Tibial artery (tissue), 4 donors: ENCODE results near the gene OLR1.
A peak's percentile ranks its signal among the peaks of the same experiment; 100 is the strongest.
"Not testable (repeated sequence)": the region's sequence is repeated elsewhere in the genome, so short reads cannot be mapped to it uniquely, and the experiment has no call there.

ENCODE experiments used
- DNase-seq, 2 donors: peaks; one replicate each; pipeline ENCODE4 v3.0.0-alpha.2; 2019
- H3K27ac ChIP-seq, 2 donors: fragments of 200-600 bp; sonication (generic) in 1 of 2; 1 replicate in 1 of 2; 2 replicates in 1 of 2; pipeline ENCODE4 v1.5.1; 2018 to 2019; ENCODE audit warnings: mild to moderate bottlenecking in 1 of 2
- H3K27me3 ChIP-seq, 2 donors: fragments of 200-600 bp; sonication (generic) in 1 of 2; one replicate each; pipeline versions ENCODE4 v1.5.1 to v1.6.0; 2016 to 2019
- H3K36me3 ChIP-seq, 3 donors: fragments of 200-600 bp; sonication (generic) in 2 of 3; one replicate each; pipeline ENCODE4 v1.5.1; 2016 to 2019; ENCODE audit warnings: mild to moderate bottlenecking in 2 of 3
- H3K4me1 ChIP-seq, 4 donors: fragments of 200-600 bp; sonication (generic) in 2 of 4; 1 replicate in 3 of 4; 2 replicates in 1 of 4; pipeline ENCODE4 v1.5.1; 2016 to 2019
- H3K4me3 ChIP-seq, 2 donors: fragments of 200-600 bp; sonication (generic) in 1 of 2; 1 replicate in 1 of 2; 2 replicates in 1 of 2; pipeline ENCODE4 v1.5.1; 2018 to 2019; ENCODE audit warnings: mild to moderate bottlenecking in 2 of 2
- H3K9me3 ChIP-seq, 3 donors: fragments of 200-600 bp; sonication (generic) in 1 of 3; one replicate each; pipeline ENCODE4 v1.5.1; 2016 to 2019
- intact Hi-C: fragments of 100-400 bp; cut with DNase I; formaldehyde crosslinking; loops from one replicate; pipeline ENCODE4 v1.15.0; 2023; ENCODE audit warnings: low total_unique reads
- TF ChIP-seq, protein P1 (sequence below), 2 experiments: fragments of 200-600 bp in 1 of 2; fragments of 450-650 bp in 1 of 2; IDR thresholded peaks; one replicate each; pipeline ENCODE4 v1.5.1; 2017 to 2019; ENCODE audit warnings: antibody characterized with exemption in 2 of 2, mild to moderate bottlenecking in 1 of 2, moderate library complexity in 1 of 2

OLR1 gene

GRCh38 chr12:10189653-10190052 is 17.7 kb upstream of the OLR1 start:
- TF ChIP-seq, protein P1, sequence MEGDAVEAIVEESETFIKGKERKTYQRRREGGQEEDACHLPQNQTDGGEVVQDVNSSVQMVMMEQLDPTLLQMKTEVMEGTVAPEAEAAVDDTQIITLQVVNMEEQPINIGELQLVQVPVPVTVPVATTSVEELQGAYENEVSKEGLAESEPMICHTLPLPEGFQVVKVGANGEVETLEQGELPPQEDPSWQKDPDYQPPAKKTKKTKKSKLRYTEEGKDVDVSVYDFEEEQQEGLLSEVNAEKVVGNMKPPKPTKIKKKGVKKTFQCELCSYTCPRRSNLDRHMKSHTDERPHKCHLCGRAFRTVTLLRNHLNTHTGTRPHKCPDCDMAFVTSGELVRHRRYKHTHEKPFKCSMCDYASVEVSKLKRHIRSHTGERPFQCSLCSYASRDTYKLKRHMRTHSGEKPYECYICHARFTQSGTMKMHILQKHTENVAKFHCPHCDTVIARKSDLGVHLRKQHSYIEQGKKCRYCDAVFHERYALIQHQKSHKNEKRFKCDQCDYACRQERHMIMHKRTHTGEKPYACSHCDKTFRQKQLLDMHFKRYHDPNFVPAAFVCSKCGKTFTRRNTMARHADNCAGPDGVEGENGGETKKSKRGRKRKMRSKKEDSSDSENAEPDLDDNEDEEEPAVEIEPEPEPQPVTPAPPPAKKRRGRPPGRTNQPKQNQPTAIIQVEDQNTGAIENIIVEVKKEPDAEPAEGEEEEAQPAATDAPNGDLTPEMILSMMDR (IDR thresholded peaks at IDR 0.05) = no peak
- Histone ChIP-seq H3K4me3 (no peak overlapping the region), H3K27ac (no peak overlapping the region), H3K27me3 (peaks cover 0 to 3% of the 10 kb centered on the region in 2 donors), H3K9me3 (no peaks in the 10 kb centered on the region), H3K4me1 (no peaks in the 10 kb centered on the region), H3K36me3 (no peaks in the 10 kb centered on the region)
- intact Hi-C loops = loop anchor here (5.0 kb wide), 1 partner anchor 37 kb away; no protein-coding TSS in a partner anchor
- DNase-seq = no peak

- not testable (repeated sequence) for DNase-seq, H3K36me3 ChIP-seq, H3K9me3 ChIP-seq, H3K4me3 ChIP-seq, H3K27ac ChIP-seq, H3K4me1 ChIP-seq
- H3K27me3 ChIP-seq = peaks cover 0 to 17% of the 10 kb centered on the region in 2 donors
- intact Hi-C loops = loop anchor here (5.0 kb wide), 1 partner anchor 35 kb away; no protein-coding TSS in a partner anchor
These were observed 15.0 kb upstream of the OLR1 start for GRCh38 chr12:10186958-10187357.

DNA sequence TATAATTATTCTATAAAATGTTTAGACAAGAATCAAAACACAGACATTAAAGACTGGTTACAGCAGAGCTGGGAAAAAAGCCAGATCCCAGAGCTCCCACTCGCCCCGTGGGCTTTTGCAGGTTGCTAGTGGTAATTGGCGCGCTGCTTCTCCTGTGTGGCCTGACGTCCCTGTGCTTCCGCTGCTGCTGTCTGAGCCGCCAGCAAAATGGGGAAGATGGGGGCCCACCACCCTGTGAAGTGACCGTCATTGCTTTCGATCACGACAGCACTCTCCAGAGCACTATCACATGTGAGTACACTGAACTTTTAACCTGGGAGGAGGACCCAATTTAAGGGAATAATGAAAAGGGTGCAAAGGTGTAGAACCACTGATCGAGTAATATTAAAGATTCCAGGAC is 14.4 kb upstream of the OLR1 start:
- Histone ChIP-seq H3K36me3 (no peaks in the 10 kb centered on the region), H3K27me3 (peaks cover 0 to 17% of the 10 kb centered on the region in 2 donors), H3K27ac (no peak overlapping the region), H3K4me3 (no peak overlapping the region), H3K9me3 (no peaks in the 10 kb centered on the region), H3K4me1 (no peaks in the 10 kb centered on the region)
- TF ChIP-seq, protein P1 (IDR thresholded peaks at IDR 0.05) = no peak
- intact Hi-C loops = loop anchor here (5.0 kb wide), 1 partner anchor 34 kb away; no protein-coding TSS in a partner anchor
- DNase-seq = peak; percentile 48 to 76

GRCh38 chr12:10184261-10184843 is 12.4 kb upstream of the OLR1 start:
- Histone ChIP-seq H3K27ac (no peak overlapping the region), H3K4me3 (no peak overlapping the region), H3K27me3 (peaks cover 0 to 21% of the 10 kb centered on the region in 2 donors), H3K4me1 (no peaks in the 10 kb centered on the region), H3K36me3 (no peaks in the 10 kb centered on the region), H3K9me3 (no peaks in the 10 kb centered on the region)
- no peak for DNase-seq
- intact Hi-C loops = no loop called here
- TF ChIP-seq, protein P1 (IDR thresholded peaks at IDR 0.05) = no peak

DNA sequence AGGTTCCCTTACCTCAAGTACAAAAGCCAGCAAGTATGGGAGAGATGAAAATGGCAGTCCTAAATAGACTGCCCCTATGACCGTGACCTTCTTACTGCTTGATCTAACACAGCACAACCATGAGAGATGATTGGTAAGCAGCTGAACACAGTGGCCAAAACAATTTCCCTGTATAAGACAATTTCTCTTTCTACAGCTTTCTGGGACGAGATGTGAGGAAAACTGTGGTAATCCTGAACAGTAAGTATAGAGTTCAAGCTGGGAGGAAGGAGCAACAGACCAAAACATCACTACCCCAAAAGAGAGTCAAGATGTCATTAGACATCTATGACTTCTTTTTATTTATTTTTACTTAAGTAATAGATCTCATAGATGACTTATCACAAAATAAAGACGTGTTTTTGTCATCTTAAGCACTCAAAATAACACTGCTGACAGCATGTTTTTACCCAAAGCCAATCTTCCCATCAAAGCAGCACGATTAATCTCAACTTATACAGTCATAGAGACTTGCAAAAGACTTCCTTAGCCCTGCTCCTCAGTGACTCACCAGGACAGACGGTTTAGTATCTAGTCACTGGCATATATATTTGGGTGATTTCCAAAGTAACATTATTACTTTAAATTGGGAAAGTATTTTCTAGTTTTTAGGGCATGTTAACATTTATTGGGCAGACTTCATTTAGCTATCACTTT is 10.6 kb upstream of the OLR1 start:
- H3K9me3 ChIP-seq = no peaks in the 10 kb centered on the region
- no peaks in the 10 kb centered on the region for H3K36me3 ChIP-seq
- no peak overlapping the region for H3K27ac ChIP-seq
- no peaks in the 10 kb centered on the region for H3K4me1 ChIP-seq
- H3K4me3 ChIP-seq = no peak overlapping the region
- peaks cover 0 to 21% of the 10 kb centered on the region in 2 donors for H3K27me3 ChIP-seq
- DNase-seq = no peak
- intact Hi-C loops = no loop called here
- TF ChIP-seq, protein P1 (IDR thresholded peaks at IDR 0.05) = no peak

DNA sequence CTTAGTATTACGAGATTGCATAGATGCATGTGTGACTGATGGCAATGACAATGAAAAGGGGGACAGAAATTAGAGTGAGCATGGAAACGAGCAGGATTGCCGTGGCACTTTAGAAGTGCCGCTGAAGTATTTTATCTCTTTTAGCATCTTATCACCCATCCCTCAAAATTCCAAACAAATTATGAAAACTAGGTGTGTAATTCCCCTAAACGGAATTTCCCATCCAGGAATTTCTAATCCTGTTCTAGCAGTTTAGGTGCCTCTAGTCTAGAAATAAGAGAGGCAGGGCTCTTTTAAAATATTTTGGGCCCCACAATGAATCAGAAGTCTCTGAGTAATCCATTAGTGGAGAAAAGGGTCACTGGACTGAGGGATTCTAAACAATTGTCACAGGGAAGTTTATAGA is 7.8 kb upstream of the OLR1 start:
- DNase-seq = no peak
- H3K9me3 ChIP-seq = no peaks in the 10 kb centered on the region
- H3K4me3 ChIP-seq = no peak overlapping the region
- peaks cover 0 to 19% of the 10 kb centered on the region in 2 donors for H3K27me3 ChIP-seq
- no peaks in the 10 kb centered on the region for H3K36me3 ChIP-seq
- intact Hi-C loops = no loop called here
- no peaks in the 10 kb centered on the region for H3K4me1 ChIP-seq
- TF ChIP-seq, protein P1 (IDR thresholded peaks at IDR 0.05) = no peak
- H3K27ac ChIP-seq = no peak overlapping the region
